Cerebellar cortex (tissue), 1 donor: ENCODE data around the gene LHX3.

Source experiments
- DNase-seq: peaks from one replicate; pipeline ENCODE4 v3.0.0-alpha.2; 2015; ENCODE audit warnings: low spot score

LHX3 gene

DNA sequence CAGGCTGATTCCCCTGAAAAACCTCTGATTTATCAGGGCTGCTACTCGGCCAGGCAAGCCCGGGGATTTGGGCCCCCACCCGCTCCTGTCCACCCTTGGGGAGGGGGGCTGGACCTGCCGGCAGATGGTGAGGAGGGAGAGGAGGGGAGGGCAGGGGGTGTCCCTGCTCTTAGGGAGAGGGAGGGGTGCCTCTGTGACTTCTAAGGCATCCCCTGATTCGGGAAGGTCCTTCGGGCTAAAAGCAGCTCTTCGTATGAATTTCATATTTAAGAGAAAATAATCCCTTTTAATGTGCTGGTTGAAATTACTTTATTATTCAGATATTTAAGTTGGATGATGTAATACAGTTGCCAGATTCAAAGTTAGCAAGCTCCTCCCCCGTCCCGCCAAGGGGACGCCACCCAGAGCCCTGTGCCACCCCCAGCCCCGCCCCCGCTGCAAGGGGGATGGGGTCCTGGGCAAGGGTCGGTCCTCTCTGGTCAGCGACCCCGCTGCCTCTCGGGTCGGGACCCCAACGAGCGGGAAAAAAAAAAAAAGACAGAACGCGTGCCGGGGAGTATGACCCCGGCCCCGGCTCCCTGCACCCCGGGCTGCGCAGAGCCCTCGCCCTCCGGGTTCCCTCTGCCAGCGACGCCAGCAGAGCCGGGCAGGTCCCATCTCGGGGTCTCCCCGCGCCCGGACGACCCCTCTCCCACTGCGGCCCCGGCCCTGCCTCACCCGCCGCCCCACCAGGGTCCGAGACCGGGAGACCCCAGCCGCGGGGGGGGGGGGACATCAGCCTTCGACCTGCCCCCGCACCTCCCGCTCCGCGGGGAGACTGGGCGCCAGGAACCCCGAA lies 12.4 kb downstream of the LHX3 start:
- DNase-seq = no peak

DNA sequence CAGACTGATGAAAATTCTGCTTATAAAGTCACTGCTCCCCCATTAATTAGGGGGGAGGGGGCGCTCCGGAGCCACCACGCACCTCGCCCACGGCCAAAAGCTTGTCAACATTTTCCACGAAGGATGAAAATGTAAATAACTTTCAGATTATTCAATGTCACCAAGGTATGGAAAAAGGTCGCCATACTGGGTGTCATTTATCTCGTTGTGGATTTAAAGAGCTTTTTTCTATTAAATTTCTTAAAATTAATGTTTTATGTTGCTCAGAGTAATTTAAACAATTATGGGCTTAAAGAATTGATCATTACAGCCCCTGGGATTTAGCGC lies 13.0 kb downstream of the LHX3 start:
- no peak for DNase-seq

DNA sequence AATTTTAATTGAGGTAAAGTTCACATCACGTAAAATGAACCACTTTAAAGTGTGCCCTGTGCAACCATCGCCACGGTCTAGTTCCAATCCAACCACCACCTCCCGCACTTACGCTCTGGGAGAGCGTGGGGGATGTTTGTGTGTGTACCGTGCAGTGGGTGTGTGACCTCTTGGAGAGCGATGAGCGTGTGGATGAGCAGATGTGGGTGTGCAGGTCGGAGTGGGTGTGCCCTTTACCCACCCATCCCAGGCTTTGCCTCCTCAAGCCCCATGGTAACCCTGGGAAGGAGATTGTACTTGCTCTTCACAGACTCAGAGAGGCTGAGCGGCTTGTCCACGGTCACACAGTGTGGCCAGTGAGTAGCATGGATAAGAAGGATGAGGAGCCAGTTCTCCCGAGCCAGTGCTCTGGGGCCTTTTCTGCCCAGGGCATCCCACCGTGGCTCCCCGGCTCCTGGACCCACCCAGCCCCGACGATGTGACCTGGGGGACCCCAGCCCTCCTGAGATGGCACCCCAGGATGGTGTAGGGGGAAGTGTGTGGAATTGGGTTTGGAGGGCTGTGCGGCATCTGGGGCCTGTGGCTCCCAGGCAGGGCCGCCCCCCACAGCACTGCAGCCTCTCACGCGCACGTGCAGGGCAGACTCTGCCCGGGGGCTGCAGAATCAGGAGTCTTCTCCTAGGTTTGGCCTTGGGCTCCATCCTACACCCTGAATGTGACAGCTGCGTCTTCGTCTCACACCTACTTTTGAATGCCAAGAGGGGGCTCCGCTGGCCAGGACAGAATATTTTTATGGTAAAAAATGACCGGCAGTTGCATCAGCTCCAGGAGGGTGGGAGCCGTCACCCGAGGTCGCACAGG lies 13.6 kb downstream of the LHX3 start:
- DNase-seq = no peak

DNA sequence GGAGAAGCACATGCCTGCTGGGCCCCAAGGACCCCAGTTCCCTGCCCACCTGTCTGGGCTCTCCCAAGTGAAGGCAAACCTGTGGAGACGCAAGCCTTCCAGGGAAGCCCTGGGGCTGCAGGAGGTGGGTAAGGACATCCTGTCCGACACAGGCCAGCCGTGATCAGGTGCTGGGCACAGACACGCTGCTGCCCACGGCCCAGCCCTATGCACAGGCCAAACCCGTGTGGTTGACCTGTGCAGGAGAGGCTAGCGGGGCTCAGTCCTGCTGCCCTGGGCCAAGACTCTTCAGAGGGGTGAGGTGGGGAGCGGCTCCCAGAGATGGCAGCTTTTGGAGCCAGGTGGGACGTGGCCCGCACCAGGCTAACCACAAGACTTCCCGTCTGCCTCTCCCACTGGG lies 14.3 kb downstream of the LHX3 start:
- DNase-seq = no peak

DNA sequence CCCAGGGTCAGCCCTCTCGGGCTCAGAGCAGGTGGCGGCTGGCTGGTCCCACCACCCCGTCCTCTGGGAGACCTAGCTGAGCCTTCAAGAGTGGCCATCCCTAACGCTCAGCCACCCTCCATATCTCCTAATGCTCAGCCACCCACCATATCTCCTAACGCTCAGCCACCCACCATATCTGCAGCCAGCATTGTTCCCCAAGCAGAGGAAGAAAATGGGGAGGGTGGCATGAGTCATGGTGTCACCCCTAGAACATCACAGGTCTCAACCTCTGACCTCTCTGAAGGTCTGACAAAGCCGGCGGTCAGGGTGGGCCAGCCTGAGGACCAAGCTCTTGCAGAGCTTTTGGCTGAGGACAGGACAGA lies 14.7 kb downstream of the LHX3 start:
- DNase-seq = no peak

DNA sequence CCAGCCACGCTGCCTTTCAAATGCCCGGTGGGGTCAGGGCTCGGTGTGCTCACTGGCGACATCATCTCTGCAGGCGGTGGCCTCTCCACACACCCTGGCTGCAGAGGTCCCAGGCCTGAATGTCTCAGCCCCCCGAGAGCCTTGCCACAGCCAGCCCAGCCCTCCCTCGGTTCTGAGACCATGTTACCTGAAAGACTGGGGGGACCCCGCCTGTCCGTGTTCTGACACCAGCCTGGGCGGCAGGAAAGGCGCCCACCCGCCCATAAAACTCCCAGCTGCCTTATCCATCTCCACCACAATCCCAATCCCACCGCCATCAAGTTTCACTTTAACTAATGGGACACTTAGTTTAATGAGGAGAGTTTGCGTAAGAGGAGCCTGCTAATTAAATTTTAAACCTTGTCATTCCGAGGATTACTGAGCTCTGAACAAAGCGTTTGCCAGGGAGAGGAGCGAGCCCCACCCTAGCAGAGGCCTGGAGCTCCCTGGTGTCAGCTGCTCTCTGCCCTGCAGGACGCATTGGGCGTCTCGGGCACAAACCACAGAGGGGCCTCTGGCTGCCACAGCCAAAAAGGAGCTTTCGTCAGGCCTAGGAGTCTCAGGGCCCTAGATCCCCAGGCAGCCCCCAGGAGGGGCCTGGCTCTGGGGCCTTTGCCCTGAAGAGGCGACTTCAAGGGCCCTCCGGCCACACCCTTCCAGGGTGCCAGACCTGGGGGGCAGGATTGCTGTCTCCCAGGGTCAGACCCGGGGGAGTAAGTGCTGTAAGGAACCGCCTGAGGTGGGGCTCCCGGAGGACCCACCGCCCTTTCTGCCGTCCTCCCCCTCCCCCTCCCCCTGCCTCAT lies 15.3 kb downstream of the LHX3 start:
- no peak for DNase-seq

DNA sequence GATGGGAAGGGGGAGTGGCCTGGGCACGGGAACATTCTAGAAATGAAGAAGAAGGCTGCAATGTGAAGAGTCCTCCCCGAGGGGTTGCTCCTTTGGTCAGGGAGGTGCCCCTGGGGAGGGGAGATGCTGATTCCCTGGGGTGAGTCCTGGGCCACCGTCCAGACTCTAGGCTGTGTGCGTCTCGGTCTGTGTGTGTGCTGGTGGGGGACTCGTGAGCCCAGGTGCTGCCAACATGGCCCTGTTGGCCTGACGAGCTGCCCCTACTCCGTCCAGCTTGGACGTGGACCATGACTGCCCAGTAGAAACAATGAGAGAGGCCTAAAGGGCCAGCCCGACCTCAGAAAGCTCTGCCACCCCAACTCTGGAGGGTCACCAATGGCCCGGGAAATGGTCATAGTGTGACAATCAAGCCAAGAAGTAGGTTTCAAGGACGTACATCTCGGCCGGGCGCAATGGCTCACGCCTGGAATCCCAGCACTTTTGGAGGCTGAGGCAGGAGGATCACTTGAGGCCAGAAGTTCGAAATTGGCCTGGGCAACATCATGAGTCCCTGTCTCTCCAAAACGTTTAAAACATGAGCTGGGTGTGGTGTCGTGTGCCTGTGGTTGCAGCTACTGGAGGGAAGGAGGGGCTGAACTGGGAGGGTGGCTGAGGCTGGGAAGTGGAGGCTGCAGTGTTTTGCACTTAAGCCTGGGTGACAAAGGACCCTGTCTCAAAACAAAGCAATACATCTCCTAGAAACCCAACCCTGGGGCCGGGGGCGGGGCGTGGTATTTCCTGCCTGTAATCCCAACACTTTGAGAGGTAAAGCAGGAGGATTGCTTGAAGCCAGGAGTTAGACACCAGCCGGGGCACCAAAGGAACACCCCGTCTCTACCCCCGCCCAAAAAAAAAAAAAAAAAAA lies 17.0 kb downstream of the LHX3 start:
- DNase-seq = no peak

DNA sequence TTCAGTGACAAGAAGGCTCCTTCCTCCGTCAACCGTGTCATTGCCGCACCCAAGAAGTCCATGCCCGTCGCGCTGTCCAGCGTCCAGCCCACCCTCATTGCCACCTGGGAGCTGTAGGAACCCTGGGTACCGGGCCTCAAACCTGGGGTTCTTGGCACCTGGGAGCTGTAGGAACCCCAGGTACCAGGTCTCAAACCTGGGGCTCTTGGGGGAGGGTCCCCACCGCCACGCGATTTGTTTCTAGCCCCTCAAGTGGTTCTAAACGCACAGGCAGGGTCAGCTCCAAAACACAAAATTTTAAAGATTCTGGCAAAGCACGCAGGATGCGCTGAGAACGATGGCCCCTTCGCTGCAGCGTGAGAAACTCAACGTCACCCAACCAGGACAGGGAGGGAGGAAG lies 17.7 kb downstream of the LHX3 start:
- DNase-seq = no peak

DNA sequence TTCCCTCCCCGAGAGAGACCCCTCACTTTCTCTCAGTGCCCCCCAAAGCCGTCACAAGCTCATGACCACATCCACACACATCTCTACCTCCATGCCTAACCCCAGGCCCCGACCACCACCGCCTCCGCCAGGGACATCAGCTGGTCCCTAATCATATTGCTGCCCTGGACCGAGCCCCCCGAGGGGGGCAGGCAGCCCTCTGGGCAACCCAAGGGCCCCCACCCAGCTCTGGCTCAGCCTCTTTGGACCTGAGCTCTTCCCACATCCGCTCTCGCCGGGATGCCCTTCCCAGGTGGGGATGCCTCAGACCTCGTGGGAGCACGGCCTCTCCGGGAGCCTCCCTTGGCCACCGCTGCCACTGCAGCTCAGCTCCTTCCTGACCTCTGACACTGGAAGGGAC lies 18.5 kb downstream of the LHX3 start:
- DNase-seq = no peak

DNA sequence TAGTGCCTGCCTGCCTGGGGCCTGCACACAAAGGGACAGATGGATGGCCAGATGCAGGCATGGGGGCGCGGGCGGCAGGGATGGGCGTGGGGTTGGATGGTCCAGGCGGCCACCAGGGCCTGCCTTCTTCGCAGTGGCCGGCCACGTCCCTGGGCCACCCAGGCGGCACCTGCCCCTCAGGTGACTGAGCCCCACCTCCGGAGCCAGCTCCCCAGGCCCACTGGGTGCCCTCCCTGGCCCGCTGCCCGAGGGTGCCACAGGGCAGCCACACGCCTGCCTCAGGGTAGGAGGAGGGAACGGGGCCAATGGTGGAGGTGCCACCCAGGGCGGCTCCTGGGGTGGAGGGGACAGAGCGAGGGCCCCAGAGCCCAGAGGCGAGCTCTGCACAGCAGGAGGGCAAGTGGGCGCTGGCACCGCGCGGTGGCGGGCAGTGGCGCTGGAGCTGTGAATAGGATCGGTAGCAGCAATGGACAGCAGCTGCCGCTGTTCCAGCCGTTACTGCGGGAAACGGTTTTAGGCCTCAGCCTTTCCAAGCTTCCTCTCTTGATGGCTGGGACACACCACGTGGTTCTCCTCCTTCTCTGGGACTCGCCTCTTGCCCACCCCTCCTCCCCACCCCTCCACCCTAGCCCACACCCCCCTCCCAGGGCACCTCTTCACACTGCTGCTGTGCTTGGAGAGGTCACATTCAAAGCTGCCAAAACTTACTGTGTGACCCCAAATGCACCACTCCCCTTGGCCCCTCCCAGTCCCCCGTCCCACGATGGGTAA lies 19.1 kb downstream of the LHX3 start:
- no peak for DNase-seq

DNA sequence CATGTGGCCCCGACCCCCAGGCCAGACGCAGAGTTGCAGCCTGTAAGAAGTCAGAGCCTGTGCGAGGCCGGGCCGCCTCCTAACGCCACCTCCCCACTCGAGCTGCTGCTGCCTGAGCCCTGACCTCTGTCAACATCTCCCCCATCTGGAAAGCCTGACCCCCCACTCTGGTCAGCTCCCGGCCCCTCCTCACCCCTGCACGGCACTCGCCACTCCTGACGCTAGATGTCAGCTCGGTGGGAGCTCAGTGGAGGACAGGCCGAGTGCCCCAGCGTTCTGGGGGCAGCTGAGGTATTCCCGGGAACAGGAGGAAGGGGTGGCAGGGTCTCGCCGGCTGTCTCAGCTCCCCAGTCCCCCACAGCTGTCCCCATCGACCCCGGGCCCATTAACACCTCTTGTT lies 19.9 kb downstream of the LHX3 start:
- DNase-seq = no peak

DNA sequence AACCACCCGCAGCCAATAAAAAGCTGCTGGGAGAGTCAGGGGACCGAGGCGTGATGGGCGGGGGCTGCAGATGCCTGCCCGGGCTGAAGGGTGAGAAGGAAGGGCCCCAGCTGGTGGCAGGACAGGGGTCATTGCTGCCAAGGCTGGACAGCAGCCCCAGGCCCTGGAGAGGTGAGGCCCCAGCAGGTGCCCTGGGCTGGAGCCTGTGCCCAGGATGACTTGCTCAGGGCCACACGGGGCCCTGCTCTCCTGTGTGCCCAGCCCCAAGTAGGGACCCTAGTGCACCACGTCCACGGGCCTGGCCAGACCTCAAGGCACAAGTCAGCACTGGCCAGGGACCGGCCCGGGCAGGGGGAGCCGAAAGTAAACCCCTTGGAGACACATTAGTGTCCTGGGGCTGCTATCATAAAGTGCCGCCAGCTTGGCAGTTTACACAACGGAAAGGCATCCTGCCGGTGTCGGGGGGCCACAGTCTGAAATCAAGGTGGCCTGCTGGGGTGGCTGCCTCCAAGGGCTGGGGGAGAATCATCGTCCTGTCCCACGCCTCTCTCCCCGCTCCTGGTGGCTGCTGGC lies 22.0 kb downstream of the LHX3 start:
- DNase-seq = no peak

DNA sequence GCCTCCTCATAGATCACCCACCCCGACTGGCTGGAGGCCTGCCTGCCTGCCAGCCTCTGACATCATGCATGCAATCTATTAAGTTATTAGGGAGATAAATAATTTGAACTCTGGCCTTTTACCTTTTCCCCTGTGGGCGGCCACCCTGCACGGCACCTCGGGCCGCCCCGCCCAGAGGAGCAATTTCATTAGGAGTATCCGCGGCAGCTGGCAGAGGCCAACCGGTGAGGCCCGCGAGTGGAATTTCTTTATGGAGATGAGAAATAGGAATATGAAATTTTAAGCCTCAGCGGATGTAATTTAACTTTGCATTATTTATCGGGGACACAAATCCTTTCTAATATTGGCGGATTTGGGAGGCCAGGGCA lies 22.5 kb downstream of the LHX3 start:
- no peak for DNase-seq

DNA sequence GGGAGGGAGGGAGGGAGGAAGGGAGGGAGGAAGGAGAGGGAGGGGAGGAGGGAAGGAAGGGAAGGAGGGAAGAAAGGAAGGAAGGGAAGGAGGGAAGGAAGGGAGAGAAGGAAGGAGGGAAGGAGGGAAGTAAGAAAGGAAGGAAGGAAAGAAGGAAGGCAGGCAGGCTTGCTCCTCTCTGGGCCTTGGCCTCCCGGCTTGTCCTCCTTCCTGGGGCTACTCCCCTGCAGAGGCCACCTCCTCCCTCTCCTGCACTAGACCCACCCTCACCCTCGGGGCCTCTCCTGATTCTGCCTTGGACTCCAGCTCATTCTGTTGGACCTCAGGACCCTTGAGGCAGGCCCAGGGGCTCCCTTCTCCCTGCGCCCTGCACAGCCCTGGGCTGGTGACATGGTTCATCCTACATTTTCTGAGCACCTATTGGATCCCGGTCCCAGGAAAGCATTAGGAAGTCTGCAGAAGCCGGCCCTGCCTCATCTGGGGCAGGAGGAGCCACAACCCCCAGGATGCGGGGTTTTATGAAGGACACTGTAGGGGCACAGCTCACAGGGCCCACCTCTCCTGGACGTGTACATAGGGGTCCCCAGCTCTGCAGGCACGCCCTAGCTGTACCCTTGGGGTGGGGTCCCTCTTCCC lies 23.0 kb downstream of the LHX3 start:
- no peak for DNase-seq

DNA sequence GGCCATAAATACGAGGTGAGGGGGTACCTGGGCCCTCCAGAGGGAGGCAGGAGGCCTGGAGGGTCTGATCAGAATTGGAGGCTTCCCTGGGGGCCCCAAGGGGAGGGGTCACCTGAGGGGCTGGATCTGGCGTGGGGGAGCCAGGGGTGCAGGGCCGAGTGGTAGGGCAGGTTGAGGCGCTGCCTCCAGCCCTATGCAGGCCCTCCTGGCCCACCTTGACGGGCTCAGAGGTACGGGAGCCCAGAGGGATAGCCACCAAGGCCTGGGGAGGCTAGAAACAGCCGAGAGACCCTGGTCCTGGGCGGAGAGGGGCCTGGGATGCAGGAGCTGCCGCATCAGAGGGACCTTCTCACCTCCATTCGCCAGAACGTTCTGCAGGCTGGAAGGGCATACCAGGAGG lies 24.3 kb downstream of the LHX3 start:
- DNase-seq = no peak

DNA sequence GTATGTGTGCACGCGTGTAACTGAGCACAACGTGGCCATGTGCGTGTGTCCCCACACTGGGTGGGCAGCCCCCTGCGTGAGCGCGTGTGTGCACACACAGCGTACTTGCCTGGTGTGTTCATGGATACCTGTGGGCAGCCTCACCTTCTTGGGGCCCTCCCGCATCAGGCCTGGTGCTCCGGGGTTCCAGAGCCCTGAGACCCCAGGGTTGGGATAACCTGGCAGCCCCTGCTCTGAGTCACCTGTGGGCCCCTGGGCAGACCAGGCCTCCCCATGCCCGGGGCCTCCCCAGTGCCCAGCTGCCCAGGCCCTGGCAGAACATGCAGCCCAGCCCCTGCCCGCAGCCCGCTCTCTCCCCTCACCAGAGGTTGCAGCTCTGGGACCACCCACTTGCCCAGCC lies 25.2 kb downstream of the LHX3 start:
- DNase-seq = no peak

DNA sequence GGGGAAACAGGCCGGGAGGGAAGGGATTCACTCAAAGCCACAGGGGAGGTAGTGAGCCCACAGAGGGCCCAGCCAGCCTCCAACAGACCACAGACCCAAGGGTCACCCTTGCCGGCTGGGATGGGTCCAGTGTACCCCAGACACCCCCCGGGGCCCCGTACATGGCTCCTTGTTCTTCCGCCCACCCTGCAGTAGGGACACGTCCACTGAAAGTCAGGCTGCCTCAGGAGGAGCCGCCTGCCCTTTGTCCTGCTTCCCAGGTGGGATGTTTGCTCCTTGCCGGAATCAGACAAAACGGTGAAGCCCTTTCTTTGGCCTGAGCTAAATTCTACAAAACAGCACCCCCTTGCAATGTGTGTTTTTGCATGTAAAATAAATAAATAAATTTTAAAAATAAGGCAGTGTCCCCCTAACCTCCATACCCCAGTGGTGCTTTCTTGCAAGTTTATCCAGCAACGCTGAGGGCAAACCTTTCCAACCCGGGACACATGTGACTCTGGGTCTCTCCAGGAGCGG lies 25.8 kb downstream of the LHX3 start:
- no peak for DNase-seq

DNA sequence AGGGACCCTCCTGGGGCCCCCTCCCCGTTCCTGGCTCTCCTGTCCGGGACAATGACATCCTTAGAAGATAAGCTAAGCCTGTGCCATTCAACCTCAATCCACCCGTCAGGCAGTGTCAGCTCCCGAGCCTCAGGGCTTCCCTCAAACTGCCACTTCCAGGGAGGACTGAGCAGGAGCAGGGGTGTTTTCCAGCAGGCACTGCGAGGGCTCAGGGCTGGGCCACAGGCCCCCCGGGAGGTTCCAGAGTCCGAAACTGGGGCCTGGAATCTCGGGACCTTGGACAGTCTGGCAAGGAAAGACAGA lies 26.2 kb downstream of the LHX3 start:
- no peak for DNase-seq

DNA sequence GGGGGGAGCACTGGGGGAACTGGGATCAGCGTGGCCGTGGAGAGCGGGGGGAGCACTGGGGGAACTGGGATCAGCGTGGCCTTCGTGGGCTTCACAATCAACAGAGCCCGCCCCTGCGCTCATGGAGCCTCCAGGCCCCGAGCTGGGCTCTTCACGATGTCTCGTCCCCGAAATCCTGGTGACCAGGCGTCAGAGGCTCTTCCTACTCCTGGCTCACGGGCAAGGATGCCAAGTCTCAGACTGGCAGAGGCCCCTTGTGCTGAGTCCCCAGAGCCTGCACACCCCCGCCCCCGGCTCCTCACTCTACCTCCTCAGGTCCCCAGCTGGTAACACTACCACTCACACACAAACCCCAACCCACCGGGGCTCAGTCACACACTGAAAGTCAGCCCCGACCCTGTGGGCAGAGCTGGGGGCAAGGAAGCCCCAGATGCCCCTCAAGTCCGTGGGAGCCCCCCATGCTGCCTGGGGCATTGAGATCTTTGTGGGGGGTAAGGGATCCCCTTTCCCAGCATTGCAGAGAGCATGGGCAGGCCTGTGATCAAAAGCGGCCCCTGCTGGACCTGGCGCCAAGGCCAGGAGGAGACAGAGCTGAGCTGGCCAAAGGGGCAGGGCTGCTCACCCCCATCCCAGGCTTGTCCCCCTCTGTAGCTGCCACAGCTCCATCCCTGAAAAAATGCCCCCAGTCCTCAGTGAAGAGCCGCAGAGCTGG lies 26.7 kb downstream of the LHX3 start:
- DNase-seq = no peak
